H1 (cell line): ENCODE measurements around the gene KLHL3. TPM values are rescaled to one million over a fixed set of nuclear protein-coding genes. Genes with fewer than 3 reads are reported as not detected.

Experiments
- CHD7 ChIP-seq: fragments of 300-600 bp; sonication (generic); IDR thresholded peaks from 2 replicates; pipeline ENCODE4 v1.7.1; 2012; ENCODE audit warnings: low read length, moderate library complexity, mild to moderate bottlenecking, inconsistent platforms; ENCODE audit not compliant: insufficient replicate concordance
- MAFK ChIP-seq: IDR thresholded peaks from 2 replicates; pipeline ENCODE4 v1.6.1; 2012; ENCODE audit warnings: low read depth, mild to moderate bottlenecking, improper control_type of control experiment, low read length
- POLR2A ChIP-seq, 2 experiments: IDR thresholded peaks; 1 replicate in 1 of 2; 2 replicates in 1 of 2; pipeline ENCODE4 v1.6.1; 2011; ENCODE audit warnings: low read depth in 2 of 2, low read length in 2 of 2, mild to moderate bottlenecking in 2 of 2; ENCODE audit errors: control extremely low read depth in 1 of 2
- POLR2AphosphoS5 ChIP-seq: IDR thresholded peaks from 2 replicates; pipeline ENCODE4 v1.6.1; 2011; ENCODE audit warnings: low read depth, low read length
- RAD21 ChIP-seq, 2 experiments: IDR thresholded peaks in 1 of 2; conservative IDR thresholded peaks in 1 of 2; 2 replicates each; pipeline ENCODE4 v1.6.1; 2011; ENCODE audit warnings: low read depth in 2 of 2, low read length in 2 of 2, improper control_type of control experiment in 1 of 2, inconsistent platforms in 1 of 2, mild to moderate bottlenecking in 1 of 2, moderate library complexity in 1 of 2
- SP4 ChIP-seq: IDR thresholded peaks from 2 replicates; pipeline ENCODE4 v1.6.1; 2012; ENCODE audit warnings: low read length, inconsistent platforms
- polyA plus RNA-seq, 7 experiments: library from polyadenylated mRNA; depleted of rRNA in 3 of 7; stranded (reverse) in 5 of 7; unstranded in 2 of 7; fragments of >200 nt in 5 of 7; fragments of 200-250 nt in 2 of 7; gene quantifications; 1 replicate in 5 of 7; 2 replicates in 1 of 7; 4 replicates in 1 of 7; pipeline versions ENCODE4 v1.2.1 to v1.2.3, GENCODE V29; 2011 to 2013; ENCODE audit warnings: missing spikeins in 2 of 7, mixed read lengths in 2 of 7
- total RNA-seq: library from RNA; stranded (reverse); fragmentation: NEBNext Ultra II Directional; extraction: Animal tissue kit (Norgen Biotek cat#: 25700); gene quantifications from 2 replicates; pipeline ENCODE4 v1.2.1, GENCODE V29; 2021
- TF ChIP-seq, protein P1 (sequence below): IDR thresholded peaks from 2 replicates; pipeline ENCODE4 v1.6.1; 2012; ENCODE audit warnings: inconsistent platforms

Gene KLHL3
- total and polyA plus RNA-seq, 2 of the 8 experiments (the other 6 are each of a cell fraction or from before 2014, with no cell fraction given) = 7.4 to 13.7 TPM

- TF ChIP-seq CHD7 (no peak), POLR2AphosphoS5 (no peak), RAD21 (IDR thresholded peaks at IDR 0.05 in 1 of 2, conservative IDR thresholded peaks at IDR 0.05 in 1 of 2; ENCODE audit: low read depth in 2 of 2, low read length in 2 of 2) (no peak), MAFK (no peak), SP4 (no peak), POLR2A (IDR thresholded peaks at IDR 0.05; ENCODE audit: control extremely low read depth in 1 of 2, low read depth in 2 of 2, low read length in 2 of 2) (no peak)
- TF ChIP-seq, protein P1, sequence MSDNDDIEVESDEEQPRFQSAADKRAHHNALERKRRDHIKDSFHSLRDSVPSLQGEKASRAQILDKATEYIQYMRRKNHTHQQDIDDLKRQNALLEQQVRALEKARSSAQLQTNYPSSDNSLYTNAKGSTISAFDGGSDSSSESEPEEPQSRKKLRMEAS = no peak
- TF ChIP-seq, all 59 proteins: peak for 0
Observed at GRCh38 chr5:137617528-137618205, 118.2 kb downstream of the KLHL3 start (continued).
